ENCODE measurements around the gene WFDC12.

- no peak for TF ChIP-seq ZNF384 (IDR thresholded peaks at IDR 0.05)
- TF ChIP-seq BHLHE40 (IDR thresholded peaks at IDR 0.05; ENCODE audit: borderline replicate concordance), result no peak
- TF ChIP-seq TARDBP (IDR thresholded peaks at IDR 0.05), result no peak
- no peak for TF ChIP-seq SP1 (IDR thresholded peaks at IDR 0.05)
- no peak for TF ChIP-seq FOXA1 (IDR thresholded peaks at IDR 0.05)
- no peak for TF ChIP-seq FOXM1 (IDR thresholded peaks at IDR 0.05; ENCODE audit: borderline replicate concordance)
- TF ChIP-seq HDGF (IDR thresholded peaks at IDR 0.05; ENCODE audit: borderline replicate concordance), result no peak
- TF ChIP-seq LEF1 (IDR thresholded peaks at IDR 0.05; ENCODE audit: borderline replicate concordance), result no peak
Measured at GRCh38 chr20:45098103-45098773, 26.0 kb downstream of the WFDC12 start.

All from HEK293T (cell line).